IMR-90 (cell line): ENCODE measurements around the gene STEEP1. TPM values are rescaled to one million over a fixed set of nuclear protein-coding genes. Genes with fewer than 3 reads are reported as not detected.

ENCODE experiments used
- ATAC-seq: fragments of 200-7000 bp; cut with Tn5 transposase; 2 replicates; pipeline ENCODE4 v1.9.1; 2020; ENCODE audit warnings: low read depth, mild to moderate bottlenecking, moderate library complexity
- BruUV-seq: library from RNA; stranded (reverse); fragments of 400-500 nt; replicated peaks from 2 replicates; lab custom pipeline; 2021; lab: Mats Ljungman, UMichigan
- CTCF ChIA-PET: fragments of 300-600 bp; formaldehyde crosslinking; extraction: SDS; loops from one replicate; lab custom pipeline; 2021; ENCODE audit warnings: antibody characterized with exemption; lab: Yijun Ruan, JAX
- POLR2A ChIA-PET: fragments of 300-600 bp; sonication (Branson Sonifier 250); formaldehyde crosslinking; loops from one replicate; lab custom pipeline; 2022; ENCODE audit warnings: antibody characterized with exemption; ENCODE audit not compliant: unreplicated experiment; lab: Charles Lee
- DNase-seq: peaks from one replicate; pipeline ENCODE4 v3.0.0; 2013
- H2AFZ ChIP-seq: replicated peaks from 2 replicates; pipeline ENCODE3; 2013; ENCODE audit warnings: low read length, mild to moderate bottlenecking; ENCODE audit not compliant: poor library complexity
- H2AK5ac ChIP-seq: 2 replicates; pipeline ENCODE4 v1.6.1; 2013; ENCODE audit warnings: low read depth, low read length, inconsistent platforms
- H2AK9ac ChIP-seq: replicated peaks from 2 replicates; pipeline ENCODE3; 2013; ENCODE audit warnings: mild to moderate bottlenecking, low read depth, low read length, moderate library complexity; ENCODE audit not compliant: poor library complexity
- H2BK120ac ChIP-seq: 2 replicates; pipeline ENCODE4 v1.6.1; 2013; ENCODE audit warnings: low read depth, low read length, inconsistent platforms
- H2BK15ac ChIP-seq: 3 replicates; pipeline ENCODE4 v1.6.1; 2013; ENCODE audit warnings: low read depth, low read length, inconsistent platforms
- H2BK20ac ChIP-seq: 2 replicates; pipeline ENCODE4 v1.6.1; 2013; ENCODE audit warnings: low read depth, mild to moderate bottlenecking, inconsistent platforms, low read length, moderate library complexity
- H2BK5ac ChIP-seq: 2 replicates; pipeline ENCODE4 v1.6.1; 2013; ENCODE audit warnings: mild to moderate bottlenecking, low read depth, low read length, inconsistent platforms; ENCODE audit not compliant: poor library complexity, severe bottlenecking
- H3K14ac ChIP-seq: replicated peaks from 2 replicates; pipeline ENCODE4 v1.6.1; 2013; ENCODE audit warnings: low read depth, low read length, inconsistent platforms
- H3K18ac ChIP-seq: 2 replicates; pipeline ENCODE4 v1.6.1; 2013; ENCODE audit warnings: low read depth, low read length, control low read depth
- H3K23ac ChIP-seq: 2 replicates; pipeline ENCODE4 v1.6.1; 2013; ENCODE audit warnings: low read depth, low read length, inconsistent platforms
- H3K27ac ChIP-seq: 2 replicates; pipeline ENCODE4 v1.5.1; 2013; ENCODE audit warnings: mild to moderate bottlenecking, control low read depth, low read length; ENCODE audit not compliant: insufficient read depth
- H3K27me3 ChIP-seq: 2 replicates; pipeline ENCODE4 v1.6.1; 2013; ENCODE audit warnings: low read length; ENCODE audit not compliant: control insufficient read depth, insufficient read depth
- H3K36me3 ChIP-seq: 2 replicates; pipeline ENCODE4 v1.6.1; 2013; ENCODE audit warnings: low read length, mixed read lengths; ENCODE audit not compliant: control insufficient read depth, insufficient read depth
- H3K4ac ChIP-seq: 2 replicates; pipeline ENCODE4 v1.6.1; 2013; ENCODE audit warnings: low read depth, low read length, inconsistent platforms
- H3K4me1 ChIP-seq: 2 replicates; pipeline ENCODE4 v1.6.1; 2013; ENCODE audit warnings: low read length, mixed read lengths; ENCODE audit not compliant: control insufficient read depth, insufficient read depth
- H3K4me2 ChIP-seq: 2 replicates; pipeline ENCODE4 v1.6.1; 2013; ENCODE audit warnings: low read depth, mild to moderate bottlenecking, control low read depth, low read length, moderate library complexity
- H3K4me3 ChIP-seq: 2 replicates; pipeline ENCODE4 v1.5.1; 2013; ENCODE audit warnings: low read depth, mild to moderate bottlenecking, control low read depth, low read length, moderate library complexity; ENCODE audit not compliant: insufficient read depth
- H3K56ac ChIP-seq: 2 replicates; pipeline ENCODE4 v1.6.1; 2013; ENCODE audit warnings: low read length, inconsistent platforms; ENCODE audit not compliant: insufficient read depth; ENCODE audit errors: extremely low read depth
- H3K79me1 ChIP-seq, 2 experiments: 2 replicates each; pipeline ENCODE4 v1.6.1; 2013; ENCODE audit warnings: low read length in 2 of 2, inconsistent platforms in 1 of 2, low read depth in 1 of 2
- H3K9ac ChIP-seq: 2 replicates; pipeline ENCODE4 v1.6.1; 2013; ENCODE audit warnings: low read depth, low read length, control low read depth
- H3K9me1 ChIP-seq: 2 replicates; pipeline ENCODE4 v1.6.1; 2013; ENCODE audit warnings: low read length, inconsistent platforms; ENCODE audit not compliant: insufficient read depth
- H3K9me3 ChIP-seq: 2 replicates; pipeline ENCODE4 v1.6.1; 2013; ENCODE audit warnings: low read length; ENCODE audit not compliant: control insufficient read depth, insufficient read depth
- H4K20me1 ChIP-seq: 2 replicates; pipeline ENCODE4 v1.6.1; 2013; ENCODE audit warnings: low read length, inconsistent platforms; ENCODE audit not compliant: insufficient read depth
- H4K5ac ChIP-seq: 2 replicates; pipeline ENCODE4 v1.6.1; 2013; ENCODE audit warnings: mild to moderate bottlenecking, low read depth, low read length, control low read depth
- H4K8ac ChIP-seq, 2 experiments: 2 replicates each; pipeline ENCODE4 v1.6.1; 2013; ENCODE audit warnings: low read depth in 2 of 2, low read length in 2 of 2, control low read depth in 1 of 2, inconsistent platforms in 1 of 2
- H4K91ac ChIP-seq: 2 replicates; pipeline ENCODE4 v1.6.1; 2013; ENCODE audit warnings: low read depth, low read length, inconsistent platforms; ENCODE audit not compliant: insufficient read depth
- CTCF ChIP-seq: conservative IDR thresholded peaks from 2 replicates; pipeline ENCODE4 v1.5.1; 2012; ENCODE audit warnings: mild to moderate bottlenecking, low read depth, low read length, improper control_type of control experiment
- FOS ChIP-seq: fragments of 150-350 bp; IDR thresholded peaks from 2 replicates; pipeline ENCODE4 v1.6.1; 2016; ENCODE audit warnings: low read depth, low read length
- MAFK ChIP-seq: IDR thresholded peaks from 2 replicates; pipeline ENCODE4 v1.6.1; 2012; ENCODE audit warnings: low read depth, low read length, improper control_type of control experiment
- MAZ ChIP-seq: IDR thresholded peaks from 2 replicates; pipeline ENCODE4 v1.6.1; 2012; ENCODE audit warnings: low read depth, mild to moderate bottlenecking, low read length, improper control_type of control experiment, moderate library complexity, borderline replicate concordance
- NFE2L2 ChIP-seq: fragments of 150-350 bp; IDR thresholded peaks from 2 replicates; pipeline ENCODE4 v1.6.1; 2016; ENCODE audit warnings: low read depth, mild to moderate bottlenecking, low read length
- RAD21 ChIP-seq: IDR thresholded peaks from 2 replicates; pipeline ENCODE4 v1.6.1; 2012; ENCODE audit warnings: low read length, improper control_type of control experiment
- SMC3 ChIP-seq: fragments of 150-350 bp; IDR thresholded peaks from 2 replicates; pipeline ENCODE4 v1.6.1; 2016; ENCODE audit warnings: low read depth, mild to moderate bottlenecking, antibody characterized with exemption, low read length, moderate library complexity
- USF2 ChIP-seq: fragments of 150-350 bp; IDR thresholded peaks from 2 replicates; pipeline ENCODE4 v1.6.1; 2017; ENCODE audit warnings: mild to moderate bottlenecking, antibody characterized with exemption, low read length, low read depth
- WGBS, 2 experiments: methylation state at CpG; one replicate each; pipeline versions ENCODE4 v1.1.5 to v1.1.7; 2013; ENCODE audit warnings: missing lambda C conversion rate in 2 of 2; ENCODE audit not compliant: insufficient read length in 1 of 2; ENCODE audit errors: extremely low coverage in 2 of 2; 5-methylcytosine and 5-hydroxymethylcytosine counted together
- dilution Hi-C: fragments of 300-500 bp; cut with HindIII; formaldehyde crosslinking; loops from one replicate; pipeline ENCODE4 v1.14.3; 2018; ENCODE audit warnings: low sequenced_read_pairs; ENCODE audit not compliant: unreplicated experiment
- in situ Hi-C: fragments of 300-500 bp; cut with MboI; formaldehyde crosslinking; loops from 3 replicates; pipeline ENCODE4 v1.14.3; 2019; ENCODE audit warnings: low sequenced_read_pairs, inconsistent platforms, mixed read lengths
- intact Hi-C: fragments of 100-400 bp; cut with micrococcal nuclease; formaldehyde crosslinking; loops from 2 replicates; pipeline ENCODE4 v1.10.0; 2022
- polyA plus RNA-seq, 3 experiments: library from polyadenylated mRNA; depleted of rRNA; stranded (reverse); fragments of >200 nt; gene quantifications; 2 replicates each; pipeline ENCODE4 v1.2.3, GENCODE V29; 2012; ENCODE audit warnings: low replicate concordance in 1 of 3
- total RNA-seq: library from RNA; depleted of rRNA; stranded (reverse); fragments of >200 nt; gene quantifications from 2 replicates; pipeline ENCODE4 v1.2.3, GENCODE V29; 2012

The STEEP1 gene
- total and polyA plus RNA-seq, 2 of the 4 experiments (the other 2 are of a cell fraction) = 16.7 to 33.2 TPM

- TF ChIP-seq CTCF = no peak
Observed at GRCh38 chrX:119489212-119490074, 75.8 kb downstream of the STEEP1 start (continued).

- Histone ChIP-seq H3K27me3 (no peaks in the 10 kb centered on the region), H3K4me2 (no peak overlapping the region), H4K20me1 (no peaks in the 10 kb centered on the region), H3K27ac (no peak overlapping the region), H3K4me3 (no peak overlapping the region), H3K18ac (no peak overlapping the region), H4K8ac (no peak overlapping the region), H3K79me1 (no peaks in the 10 kb centered on the region), H2AK5ac (no peak overlapping the region), H3K36me3 (no peaks in the 10 kb centered on the region), H4K5ac (no peak overlapping the region), H4K91ac (no peak overlapping the region), H3K23ac (no peak overlapping the region), H2AK9ac (no peak overlapping the region), H3K9ac (no peak overlapping the region), H3K9me3 (no peaks in the 10 kb centered on the region), H3K14ac (no peak overlapping the region), H2BK5ac (no peak overlapping the region), H3K9me1 (no peaks in the 10 kb centered on the region), H2AFZ (no peak overlapping the region), H3K4me1 (no peaks in the 10 kb centered on the region), H2BK15ac (no peak overlapping the region), H2BK20ac (no peak overlapping the region), H3K4ac (no peak overlapping the region), H3K56ac (no peak overlapping the region), H2BK120ac (no peak overlapping the region)
- CTCF ChIA-PET = interaction anchor here (0.6 to 6.1 kb wide), 4 partner anchors 10 to 23 kb away, joined by 7 to 33 read pairs (median 8); no protein-coding TSS in a partner anchor
- no CpG with 5 or more reads among the region's 8 CpGs for WGBS, 2 experiments
- BruUV-seq = no TSS peak
- dilution Hi-C loops (no loop called here), in situ Hi-C loops (no loop called here), intact Hi-C loops (loop anchor here (1.0 to 10.0 kb wide), 2 partner anchors 24 to 726 kb away; no protein-coding TSS in a partner anchor)
- TF ChIP-seq MAZ (no peak), FOS (no peak), CTCF (peak; percentile 67), USF2 (no peak), SMC3 (peak; percentile 79), MAFK (no peak), NFE2L2 (no peak), RAD21 (peak; percentile 65)
- peak; percentile 67 for ATAC-seq
- POLR2A ChIA-PET = no interaction called here
- DNase-seq = peak; percentile 51
Observed at GRCh38 chrX:119488749-119489148, 76.5 kb downstream of the STEEP1 start.
